Stimulated activated CD4-positive, alpha-beta T cell treated with anti-CD3 and anti-CD28 coated beads, Interleukin-1b, Interleukin-23, amount 100 ng/mL, for 1 hour (primary cell): ENCODE measurements around the gene THOC2.
"Not testable (repeated sequence)": the region's sequence is repeated elsewhere in the genome, so short reads cannot be mapped to it uniquely, and the experiment has no call there.

Source experiments
- DNase-seq, 2 donors: peaks; one replicate each; pipeline ENCODE4 v3.0.0-alpha.2; 2020; ENCODE audit warnings: low read depth in 2 of 2

THOC2 gene

GRCh38 chrX:123738378-123738940, 5.6 kb upstream of the THOC2 start:
- DNase-seq, result no peak

GRCh38 chrX:123736333-123736921, 3.6 kb upstream of the THOC2 start:
- DNase-seq, result no peak

GRCh38 chrX:123735137-123735536, 2.3 kb upstream of the THOC2 start:
- DNase-seq, result not testable (repeated sequence)

DNA sequence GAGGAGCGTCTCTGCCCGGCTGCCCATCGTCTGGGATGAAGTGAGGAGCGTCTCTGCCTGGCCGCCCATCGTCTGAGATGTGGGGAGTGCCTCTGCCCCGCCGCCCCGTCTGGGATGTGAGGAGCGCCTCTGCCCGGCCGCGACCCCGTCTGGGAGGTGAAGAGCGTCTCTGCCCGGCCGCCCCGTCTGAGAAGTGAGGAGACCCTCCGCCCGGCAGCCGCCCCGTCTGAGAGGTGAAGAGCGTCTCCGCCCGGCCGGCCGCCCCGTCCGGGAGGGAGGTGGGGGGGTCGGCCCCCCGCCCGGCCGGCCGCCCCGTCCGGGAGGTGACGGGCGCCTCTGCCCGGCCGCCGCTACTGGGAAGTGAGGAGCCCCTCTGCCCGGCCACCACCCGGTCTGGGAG, 1.2 kb upstream of the THOC2 start:
- DNase-seq, result not testable (repeated sequence)

DNA sequence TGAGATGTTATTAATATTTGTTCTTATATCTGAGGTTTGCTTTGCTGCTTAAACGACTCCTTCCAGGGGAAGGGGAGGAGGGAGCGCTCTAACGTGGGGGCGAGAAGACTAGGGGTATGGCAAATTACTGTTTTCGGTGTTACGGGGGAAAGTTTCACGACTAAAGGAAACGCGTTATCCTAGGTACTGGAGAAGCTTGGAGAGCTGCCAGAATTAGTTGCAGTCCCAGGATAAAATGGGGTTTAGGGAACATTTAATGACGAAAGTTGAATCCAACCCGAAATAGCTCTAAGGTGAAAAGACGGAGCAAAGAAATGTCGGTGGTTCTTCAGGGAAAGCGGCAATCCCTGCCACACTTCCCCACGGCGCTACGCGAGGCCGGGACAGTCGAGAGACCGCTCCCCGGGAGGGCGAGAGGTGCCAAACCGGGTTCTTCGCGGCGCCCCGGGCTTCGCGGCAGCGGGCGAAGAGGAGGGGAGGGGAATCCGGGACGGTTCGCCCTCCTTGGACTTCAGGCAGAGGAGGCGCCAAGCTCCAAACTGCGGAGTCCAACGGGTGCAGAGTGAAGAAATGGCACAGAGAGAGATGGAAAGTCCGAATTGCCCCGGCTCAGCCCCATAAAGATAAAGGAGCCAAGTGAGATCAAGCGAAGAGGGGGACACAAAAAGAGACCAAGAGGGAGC, 724 bp downstream of the THOC2 start:
- no peak for DNase-seq

DNA sequence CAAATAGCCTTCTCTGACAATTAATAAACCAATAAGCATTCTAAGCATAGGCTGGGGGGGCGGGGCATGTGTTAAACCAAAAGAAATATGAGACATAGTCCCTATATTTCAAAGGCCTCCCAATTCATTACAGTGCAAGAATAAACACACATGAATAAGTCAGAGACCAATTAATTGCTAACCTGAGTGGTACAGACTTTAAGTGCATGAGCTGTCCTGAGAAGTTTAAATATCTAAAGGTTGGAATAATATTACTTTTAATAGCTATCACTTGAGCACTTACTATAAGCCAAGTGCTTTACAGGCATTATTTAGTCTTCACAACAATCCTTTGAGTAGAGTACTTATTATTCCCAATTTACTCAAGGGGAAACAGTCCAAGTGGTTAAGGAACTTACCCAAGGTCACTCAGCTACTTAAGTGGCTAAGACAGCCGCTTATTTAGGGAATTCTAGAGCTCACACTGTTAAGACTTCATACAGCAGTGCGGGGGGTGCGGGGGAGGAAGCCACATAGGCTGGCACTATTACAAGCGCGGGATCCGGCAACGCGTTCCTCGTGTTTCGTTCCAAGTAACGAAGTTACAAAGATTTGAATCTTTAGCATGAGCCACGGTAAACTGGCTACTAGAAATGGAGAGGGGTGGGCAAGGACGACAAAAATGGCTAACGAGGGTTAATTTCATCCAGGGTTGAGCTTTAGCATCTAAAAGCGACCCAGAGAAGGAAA, 1.4 kb downstream of the THOC2 start:
- no peak for DNase-seq

DNA sequence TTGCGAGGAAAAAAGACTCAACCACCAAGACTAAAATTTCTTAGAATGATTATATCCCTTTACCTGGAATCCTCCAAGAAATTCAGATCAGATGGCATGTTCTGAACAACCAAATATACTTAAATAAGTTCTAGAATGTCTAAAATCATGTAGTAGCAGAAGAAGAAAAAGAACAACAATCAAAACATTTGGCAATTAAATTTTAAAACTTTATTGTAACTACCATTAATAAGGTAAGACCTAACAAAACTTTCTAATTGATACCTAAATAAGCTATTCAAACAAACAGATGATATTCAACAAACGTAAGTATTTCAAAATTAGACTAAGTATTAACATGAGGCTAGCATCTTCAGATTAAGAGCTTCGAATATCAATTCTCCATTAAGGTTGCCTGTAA, 4.3 kb downstream of the THOC2 start:
- no peak for DNase-seq

- DNase-seq, result no peak
These were observed 4.8 kb downstream of the THOC2 start for GRCh38 chrX:123728016-123728415.

DNA sequence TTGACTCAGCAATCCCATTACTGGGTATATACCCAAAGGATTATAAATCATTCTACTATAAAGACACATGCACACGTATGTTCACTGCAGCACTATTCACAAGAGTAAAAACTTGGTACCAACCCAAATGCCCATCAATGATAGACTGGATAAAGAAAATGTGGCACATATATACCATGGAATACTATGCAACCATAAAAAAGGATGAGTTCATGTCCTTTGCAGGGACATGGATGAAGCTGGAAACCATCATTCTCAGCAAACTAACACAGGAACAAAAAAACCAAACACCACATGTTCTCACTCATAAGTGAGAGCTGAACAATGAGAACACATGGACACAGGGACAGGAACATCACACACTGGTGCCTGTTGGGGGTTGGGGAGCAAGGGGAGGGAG, 10.7 kb downstream of the THOC2 start:
- not testable (repeated sequence) for DNase-seq

DNA sequence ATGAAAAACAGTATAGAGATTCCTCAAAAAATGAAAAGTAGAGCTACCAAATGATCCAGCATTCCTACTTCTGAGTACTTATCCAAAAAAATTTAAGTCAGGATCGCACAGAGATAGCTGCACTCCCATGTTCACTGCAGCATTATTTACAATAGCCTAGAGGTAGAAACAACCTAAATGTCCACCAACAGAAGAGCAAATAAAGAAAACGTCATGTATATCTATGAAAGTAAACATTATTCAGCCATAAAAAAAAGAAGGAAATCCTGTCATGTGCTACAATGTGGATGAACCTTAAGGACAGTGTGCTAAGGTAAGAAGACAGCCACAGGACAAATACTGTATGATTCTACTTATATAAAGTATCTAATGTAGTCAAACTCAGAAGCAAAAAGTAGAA, 12.4 kb downstream of the THOC2 start:
- no peak for DNase-seq

DNA sequence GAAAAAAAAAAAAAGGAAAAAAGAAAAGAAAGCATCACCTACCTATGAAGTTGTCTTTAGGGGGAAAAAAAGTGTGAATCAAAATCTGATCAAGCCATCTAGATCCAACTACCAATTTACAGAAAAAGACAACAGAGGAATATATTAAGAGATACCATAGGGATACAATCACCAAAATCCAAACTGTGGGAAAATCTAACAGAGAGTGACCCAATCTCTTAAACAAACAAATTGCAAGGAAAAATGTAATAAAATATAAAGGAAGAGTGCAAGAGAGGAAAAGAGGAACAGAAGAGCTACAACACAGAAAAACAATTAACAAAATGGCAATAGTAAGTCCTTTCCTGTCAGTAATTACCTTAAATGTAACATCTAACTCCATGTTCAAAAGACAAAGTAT, 19.0 kb downstream of the THOC2 start:
- DNase-seq, result no peak

DNA sequence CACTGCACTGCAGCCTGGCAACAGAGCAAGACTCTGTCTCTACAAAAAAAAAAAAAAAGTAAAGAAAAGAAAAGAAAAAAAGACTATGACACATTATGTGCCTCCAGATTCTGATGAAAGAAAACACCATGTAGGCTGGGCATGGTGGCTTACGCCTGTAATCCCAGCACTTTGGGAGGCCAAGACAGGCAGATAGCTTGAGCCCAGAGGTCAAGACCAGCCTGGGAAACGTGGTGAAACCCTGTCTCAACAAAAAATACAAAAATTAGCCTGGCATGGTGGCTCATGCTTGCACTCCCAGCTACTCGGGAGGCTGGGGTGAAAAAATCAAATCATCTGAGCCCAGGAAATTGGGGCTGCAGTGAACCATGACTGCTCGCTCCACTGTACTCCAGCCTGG, 19.4 kb downstream of the THOC2 start:
- no peak for DNase-seq

GRCh38 chrX:123711201-123711600, 21.7 kb downstream of the THOC2 start:
- not testable (repeated sequence) for DNase-seq

DNA sequence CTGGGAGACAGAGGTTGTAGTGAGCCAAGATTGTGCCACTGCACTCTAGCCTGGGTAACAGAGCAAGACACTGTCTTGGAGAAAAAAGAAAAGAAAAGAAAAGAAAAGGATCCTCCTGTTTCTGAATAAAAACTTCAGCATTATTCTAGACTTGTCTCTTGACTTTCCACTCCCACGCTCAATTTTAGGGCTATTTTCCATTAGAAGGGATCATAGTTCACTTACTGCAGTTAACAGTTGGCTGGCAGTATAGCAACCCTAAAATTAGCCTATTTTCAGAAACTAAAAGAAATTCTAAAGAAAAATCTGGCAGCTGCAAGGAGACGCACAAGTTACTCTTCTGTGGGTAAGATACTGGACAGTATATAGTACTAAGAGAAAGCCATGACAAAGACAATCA, 28.1 kb downstream of the THOC2 start:
- DNase-seq, result no peak

GRCh38 chrX:123698979-123699520, 33.8 kb downstream of the THOC2 start:
- no peak for DNase-seq

- DNase-seq, result no peak
These were observed 36.5 kb downstream of the THOC2 start for GRCh38 chrX:123696334-123696733.

DNA sequence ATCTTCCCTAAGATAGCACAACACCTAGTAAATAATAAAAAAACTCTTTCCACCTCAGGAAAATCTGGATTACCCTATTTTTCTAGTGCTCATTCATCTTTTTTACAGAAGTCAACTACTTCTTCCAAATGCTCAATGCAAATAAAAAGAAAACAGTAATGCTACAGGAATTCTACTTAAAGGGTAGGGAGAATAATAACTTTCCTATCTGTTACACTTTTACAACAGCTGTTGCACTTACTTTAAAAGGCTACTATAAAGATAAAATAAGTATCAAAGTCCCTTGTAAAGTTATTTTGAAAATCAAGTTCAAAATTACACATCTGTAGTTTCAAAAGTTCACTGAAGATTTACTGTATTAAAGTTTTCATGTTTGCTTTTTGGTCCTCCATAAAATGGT, 37.6 kb downstream of the THOC2 start:
- no peak for DNase-seq

GRCh38 chrX:123691776-123692175, 41.1 kb downstream of the THOC2 start:
- DNase-seq, result no peak

DNA sequence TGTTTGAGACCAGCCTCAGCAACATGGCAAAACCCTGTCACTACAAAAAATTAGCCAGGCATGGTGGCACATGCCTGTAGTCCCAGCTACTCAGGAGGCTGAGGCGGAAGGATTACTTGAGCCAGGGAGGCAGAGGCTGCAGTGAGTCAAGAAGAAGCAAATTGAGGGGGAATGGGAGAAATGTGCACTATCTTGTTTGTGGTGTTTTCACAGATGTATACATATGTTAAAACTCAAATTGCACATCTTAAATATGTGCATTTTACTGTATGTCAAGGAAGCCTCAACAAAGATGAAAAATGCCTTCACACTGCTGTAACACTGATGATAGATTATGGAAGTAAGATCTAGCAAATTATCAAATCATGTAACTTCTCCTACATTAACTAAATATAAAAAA, 44.3 kb downstream of the THOC2 start:
- DNase-seq, result no peak

GRCh38 chrX:123685232-123685631, 47.6 kb downstream of the THOC2 start:
- DNase-seq, result no peak

- DNase-seq, result no peak
These were observed 50.7 kb downstream of the THOC2 start for GRCh38 chrX:123682186-123682585.

DNA sequence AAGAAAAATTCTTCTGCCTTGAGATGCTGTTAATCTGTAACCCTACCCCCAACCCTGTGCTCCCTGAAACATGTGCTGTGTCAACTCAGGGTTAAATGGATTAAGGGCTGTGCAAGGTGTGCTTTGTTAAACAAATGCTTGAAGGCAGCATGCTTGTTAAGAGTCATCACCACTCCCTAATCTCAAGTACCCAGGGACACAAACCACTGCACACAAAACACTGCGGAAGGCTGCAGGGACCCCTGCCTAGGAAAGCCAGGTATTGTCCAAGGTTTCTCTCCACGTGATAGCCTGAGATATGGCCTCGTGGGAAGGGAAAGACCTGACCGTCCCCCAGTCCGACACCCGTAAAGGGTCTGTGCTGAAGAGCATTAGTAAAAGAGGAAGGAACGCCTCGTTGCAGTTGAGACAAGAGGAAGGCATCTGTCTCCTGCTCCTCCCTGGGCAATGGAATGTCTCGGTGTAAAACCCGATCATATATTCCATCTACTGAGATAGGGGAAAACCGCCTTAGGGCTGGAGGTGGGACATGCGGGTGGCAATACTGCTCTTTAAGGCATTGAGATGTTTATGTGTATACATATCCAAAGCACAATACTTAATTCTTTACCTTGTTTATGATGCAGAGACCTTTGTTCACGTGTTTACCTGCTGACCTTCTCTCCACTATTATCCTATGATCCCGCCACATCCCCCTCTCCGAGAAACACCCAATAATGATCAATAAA, 53.0 kb downstream of the THOC2 start:
- DNase-seq, result not testable (repeated sequence)
